HepG2 (cell line): ENCODE measurements around the gene CIITA. TPM values are rescaled to one million over a fixed set of nuclear protein-coding genes. Genes with fewer than 3 reads are reported as not detected.
A peak's percentile ranks its signal among the peaks of the same experiment; 100 is the strongest.

Source experiments
- CAMTA2 ChIP-seq: sonication (generic); formaldehyde crosslinking; IDR thresholded peaks from 2 replicates; pipeline ENCODE4 v1.4.0; 2020; ENCODE audit warnings: mild to moderate bottlenecking, missing genetic modification reagents, borderline replicate concordance
- CBX5 ChIP-seq: sonication (generic); formaldehyde crosslinking; IDR thresholded peaks from 2 replicates; pipeline ENCODE4 v1.4.0; 2020; ENCODE audit warnings: missing genetic modification reagents, borderline replicate concordance
- DRAP1 ChIP-seq: IDR thresholded peaks from 2 replicates; pipeline ENCODE4 v1.6.1; 2016; ENCODE audit warnings: missing genetic modification reagents, missing compliant biosample characterization
- FOXJ3 ChIP-seq: sonication (generic); formaldehyde crosslinking; IDR thresholded peaks from 2 replicates; pipeline ENCODE4 v1.4.0; 2020; ENCODE audit warnings: missing genetic modification reagents, mild to moderate bottlenecking, borderline replicate concordance
- GABPA ChIP-seq, 2 experiments: IDR thresholded peaks; 2 replicates each; pipeline ENCODE4 v1.6.1; 2011 to 2016; ENCODE audit warnings: low read depth in 2 of 2, low read length in 1 of 2, missing biosample characterization in 1 of 2, missing genetic modification characterization in 1 of 2
- IKZF1 ChIP-seq: fragments of 450-650 bp; IDR thresholded peaks from 2 replicates; pipeline ENCODE4 v1.7.1; 2016
- KAT7 ChIP-seq: IDR thresholded peaks from 2 replicates; pipeline ENCODE4 v1.6.1; 2018; ENCODE audit warnings: borderline replicate concordance, missing compliant biosample characterization
- KLF9 ChIP-seq: IDR thresholded peaks from 2 replicates; pipeline ENCODE4 v1.6.1; 2016; ENCODE audit warnings: low read depth
- MBD4 ChIP-seq: IDR thresholded peaks from 2 replicates; pipeline ENCODE4 v1.6.1; 2012; ENCODE audit warnings: low read length, inconsistent platforms, borderline replicate concordance
- POLR2AphosphoS2 ChIP-seq: IDR thresholded peaks from 2 replicates; pipeline ENCODE4 v1.6.1; 2011; ENCODE audit warnings: low read depth, low read length, improper control_type of control experiment
- POLR2AphosphoS5 ChIP-seq: IDR thresholded peaks from 2 replicates; pipeline ENCODE4 v1.6.1; 2012; ENCODE audit warnings: low read depth, low read length
- PRMT3 ChIP-seq: sonication (generic); formaldehyde crosslinking; IDR thresholded peaks from 2 replicates; pipeline ENCODE4 v1.8.1; 2022; ENCODE audit warnings: low read depth, mild to moderate bottlenecking, moderate library complexity, missing genetic modification reagents, borderline replicate concordance
- SALL1 ChIP-seq: sonication (generic); formaldehyde crosslinking; IDR thresholded peaks from 2 replicates; pipeline ENCODE4 v1.8.0; 2022; ENCODE audit warnings: mild to moderate bottlenecking, missing genetic modification reagents
- TARDBP ChIP-seq: sonication (generic); formaldehyde crosslinking; IDR thresholded peaks from 2 replicates; pipeline ENCODE4 v1.8.0; 2022; ENCODE audit warnings: mild to moderate bottlenecking, missing genetic modification reagents
- TBL1XR1 ChIP-seq: fragments of 150-350 bp; IDR thresholded peaks from 2 replicates; pipeline ENCODE4 v1.6.1; 2014; ENCODE audit warnings: borderline replicate concordance, low read length; ENCODE audit not compliant: partially characterized antibody
- ZBTB8A ChIP-seq: sonication (generic); formaldehyde crosslinking; IDR thresholded peaks from 2 replicates; pipeline ENCODE4 v1.4.0; 2020; ENCODE audit warnings: mild to moderate bottlenecking, low read depth, missing genetic modification reagents, borderline replicate concordance
- ZFP62 ChIP-seq: sonication (generic); formaldehyde crosslinking; IDR thresholded peaks from 2 replicates; pipeline ENCODE4 v1.4.0; 2020; ENCODE audit warnings: missing genetic modification reagents
- ZFP90 ChIP-seq: sonication (generic); formaldehyde crosslinking; IDR thresholded peaks from 2 replicates; pipeline ENCODE4 v1.8.0; 2022; ENCODE audit warnings: missing genetic modification reagents, mild to moderate bottlenecking, inconsistent platforms, borderline replicate concordance
- ZMAT3 ChIP-seq: sonication (generic); formaldehyde crosslinking; conservative IDR thresholded peaks from 2 replicates; pipeline ENCODE4 v1.7.0; 2021; ENCODE audit warnings: missing genetic modification reagents
- ZNF235 ChIP-seq: sonication (generic); formaldehyde crosslinking; IDR thresholded peaks from 2 replicates; pipeline ENCODE4 v1.8.1; 2023; ENCODE audit warnings: mild to moderate bottlenecking, missing genetic modification reagents, borderline replicate concordance
- ZNF451 ChIP-seq: sonication (generic); formaldehyde crosslinking; IDR thresholded peaks from 2 replicates; pipeline ENCODE4 v1.5.0; 2020; ENCODE audit warnings: mild to moderate bottlenecking, missing genetic modification reagents
- ZNF484 ChIP-seq: sonication (generic); formaldehyde crosslinking; IDR thresholded peaks from 2 replicates; pipeline ENCODE4 v1.5.1; 2020; ENCODE audit warnings: mild to moderate bottlenecking, low read depth, missing genetic modification reagents, borderline replicate concordance
- ZNF574 ChIP-seq: sonication (generic); formaldehyde crosslinking; IDR thresholded peaks from 2 replicates; pipeline ENCODE4 v1.4.0; 2020; ENCODE audit warnings: missing genetic modification reagents
- ZNF713 ChIP-seq: sonication (generic); formaldehyde crosslinking; IDR thresholded peaks from 2 replicates; pipeline ENCODE4 v1.4.0; 2020; ENCODE audit warnings: mild to moderate bottlenecking, missing genetic modification reagents
- ZSCAN31 ChIP-seq: sonication (generic); formaldehyde crosslinking; IDR thresholded peaks from 2 replicates; pipeline ENCODE4 v1.5.0; 2020; ENCODE audit warnings: low read depth, mild to moderate bottlenecking, missing genetic modification reagents
- polyA plus RNA-seq, 8 experiments: library from polyadenylated mRNA; depleted of rRNA in 3 of 8; stranded (reverse) in 7 of 8; unstranded in 1 of 8; fragments of >200 nt; fragmentation: Illumina TruSeq in 4 of 8; extraction: Trizol in 4 of 8; gene quantifications; 2 replicates each; pipeline versions ENCODE4 v1.2.1 to v1.2.3, GENCODE V29; 2011 to 2016; ENCODE audit warnings: low read depth in 4 of 8, missing spikeins in 1 of 8, mixed read lengths in 1 of 8; ENCODE audit not compliant: insufficient read depth in 1 of 8
- total RNA-seq, 5 experiments: library from RNA; depleted of rRNA; stranded (reverse); fragments of >200 nt; fragmentation: Illumina TruSeq; extraction: Trizol; gene quantifications; 2 replicates each; pipeline ENCODE4 v1.2.3, GENCODE V29; 2016; ENCODE audit warnings: low read depth in 1 of 5

CIITA gene
- total and polyA plus RNA-seq, 2 of the 13 experiments (the other 11 are each of a cell fraction or from before 2014, with no cell fraction given): 0.08 to 0.09 TPM

GRCh38 chr16:10964039-10964890 is 87.3 kb downstream of the CIITA start (continued):
- TF ChIP-seq ZNF484 (CRISPR knock-in tag): no peak
- no peak for TF ChIP-seq ZNF451 (CRISPR knock-in tag)
- peak; percentile 66; the same call in 1 of the 2 replicates for TF ChIP-seq ZBTB8A (CRISPR knock-in tag)
- TF ChIP-seq ZFP90 (CRISPR knock-in tag): no peak
- peak; percentile 55; the same call in 1 of the 2 replicates for TF ChIP-seq KAT7 (CRISPR knock-in tag)
- TF ChIP-seq ZNF713: no peak
- TF ChIP-seq ZNF235 (CRISPR knock-in tag): no peak
- TF ChIP-seq PRMT3 (CRISPR knock-in tag): no peak
- no peak for TF ChIP-seq MBD4
- no peak for TF ChIP-seq POLR2AphosphoS2
- no peak; the same call in 1 of the 2 replicates for TF ChIP-seq SALL1 (CRISPR knock-in tag)
- no peak for TF ChIP-seq TBL1XR1
- no peak for TF ChIP-seq ZMAT3 (CRISPR knock-in tag)
- peak; percentile 39; the same call in 1 of the 2 replicates for TF ChIP-seq CBX5 (CRISPR knock-in tag)
- peak; percentile 75 for TF ChIP-seq ZNF574 (CRISPR knock-in tag)
- no peak for TF ChIP-seq POLR2AphosphoS5
- no peak for TF ChIP-seq KLF9
- TF ChIP-seq FOXJ3 (CRISPR knock-in tag): no peak
- no peak for TF ChIP-seq GABPA (IDR thresholded peaks at IDR 0.05; ENCODE audit: low read depth, low read length)
- TF ChIP-seq GABPA (CRISPR knock-in tag; IDR thresholded peaks at IDR 0.05; ENCODE audit: low read depth): no peak
- TF ChIP-seq CAMTA2 (CRISPR knock-in tag): no peak
- TF ChIP-seq DRAP1 (CRISPR knock-in tag): 0 out of 2 replicates have a peak, but pooled peaks have one; percentile 58
- TF ChIP-seq ZFP62 (CRISPR knock-in tag): no peak
- no peak for TF ChIP-seq IKZF1
- TF ChIP-seq TARDBP (CRISPR knock-in tag): peak; percentile 65; the same call in 1 of the 2 replicates
- no peak for TF ChIP-seq ZSCAN31 (CRISPR knock-in tag)
